IPS-18c (cell line): ENCODE results near the gene B3GNT8.
"Not testable (repeated sequence)": the region's sequence is repeated elsewhere in the genome, so short reads cannot be mapped to it uniquely, and the experiment has no call there.

Experiments used
- H3K4me3 ChIP-seq: 2 replicates; pipeline ENCODE4 v1.7.0; 2013; ENCODE audit warnings: low read depth, mild to moderate bottlenecking, low read length, moderate library complexity; ENCODE audit not compliant: insufficient read depth
- H3K9me3 ChIP-seq: one replicate; pipeline ENCODE4 v1.6.1; 2013; ENCODE audit warnings: mild to moderate bottlenecking, low read length, moderate library complexity; ENCODE audit not compliant: control insufficient read depth, insufficient read depth

Gene B3GNT8

GRCh38 chr19:41424335-41425173 lies 2.6 kb downstream of the B3GNT8 start:
- H3K4me3 ChIP-seq: no peak overlapping the region
- H3K9me3 ChIP-seq: no peaks in the 10 kb centered on the region

- no peaks in the 10 kb centered on the region for H3K9me3 ChIP-seq
- H3K4me3 ChIP-seq: no peak overlapping the region
These were observed 4.2 kb downstream of the B3GNT8 start for GRCh38 chr19:41422955-41423354.

DNA sequence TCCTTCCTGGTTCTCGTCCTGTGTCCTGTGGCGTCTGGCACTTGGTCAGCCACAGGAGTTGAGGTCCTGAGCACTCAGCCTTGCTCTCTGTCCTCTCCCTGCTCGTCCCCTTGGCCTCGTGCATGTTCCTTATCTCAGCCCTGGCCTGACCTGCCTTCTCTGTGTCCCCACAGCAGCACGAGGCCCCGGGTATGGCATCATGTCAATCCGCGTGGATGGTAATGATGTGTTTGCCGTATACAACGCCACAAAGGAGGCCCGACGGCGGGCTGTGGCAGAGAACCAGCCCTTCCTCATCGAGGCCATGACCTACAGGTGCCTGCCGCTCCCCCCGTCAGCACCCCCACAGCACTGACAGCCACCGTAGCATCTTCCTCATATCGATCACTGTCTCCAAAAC lies 4.7 kb downstream of the B3GNT8 start:
- Histone ChIP-seq H3K4me3 (no peak overlapping the region), H3K9me3 (no peaks in the 10 kb centered on the region)

DNA sequence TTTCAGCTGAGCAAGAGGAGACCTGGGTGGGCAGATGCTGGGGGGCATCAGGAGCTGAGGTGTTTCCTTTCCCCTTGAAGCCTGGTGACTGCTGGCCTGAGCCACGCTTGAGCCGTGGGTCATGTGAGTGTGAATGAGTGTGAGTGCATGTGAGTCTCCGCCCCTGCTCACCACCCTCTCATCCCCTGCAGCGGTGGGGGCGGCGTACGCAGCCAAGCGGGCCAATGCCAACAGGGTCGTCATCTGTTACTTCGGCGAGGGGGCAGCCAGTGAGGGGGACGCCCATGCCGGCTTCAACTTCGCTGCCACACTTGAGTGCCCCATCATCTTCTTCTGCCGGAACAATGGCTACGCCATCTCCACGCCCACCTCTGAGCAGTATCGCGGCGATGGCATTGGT lies 5.2 kb downstream of the B3GNT8 start:
- no peaks in the 10 kb centered on the region for H3K9me3 ChIP-seq
- H3K4me3 ChIP-seq: no peak overlapping the region

- Histone ChIP-seq H3K4me3 (no peak overlapping the region), H3K9me3 (no peaks in the 10 kb centered on the region)
These were observed 5.9 kb downstream of the B3GNT8 start for GRCh38 chr19:41421314-41421713.

- no peak overlapping the region for H3K4me3 ChIP-seq
- no peaks in the 10 kb centered on the region for H3K9me3 ChIP-seq
These were observed 6.9 kb downstream of the B3GNT8 start for GRCh38 chr19:41420101-41420880.

GRCh38 chr19:41416194-41416674 lies 10.9 kb downstream of the B3GNT8 start:
- Histone ChIP-seq H3K9me3 (peaks cover 3% of the 10 kb centered on the region), H3K4me3 (no peak overlapping the region)

DNA sequence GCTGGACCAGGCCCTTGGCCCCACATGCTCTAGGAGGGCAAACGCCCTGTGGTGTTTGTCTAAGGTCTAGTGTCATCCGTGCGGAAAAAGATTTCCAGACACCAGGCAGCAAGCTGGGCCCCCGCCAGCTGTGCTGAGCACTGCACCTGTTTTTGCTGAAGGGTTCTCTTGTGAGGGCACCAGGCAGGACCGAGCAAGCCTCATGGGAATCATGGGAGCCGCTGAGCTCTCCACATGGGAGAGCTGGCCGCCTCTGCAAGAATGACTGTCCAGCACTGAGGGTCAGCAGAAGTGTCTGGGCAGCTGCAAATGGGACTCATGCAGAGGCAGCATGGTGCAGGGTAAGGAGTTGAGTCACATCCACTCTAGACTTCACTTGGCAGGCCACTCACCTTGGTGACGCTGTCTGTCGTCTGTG lies 12.0 kb downstream of the B3GNT8 start:
- H3K4me3 ChIP-seq: no peak overlapping the region
- peaks cover 3% of the 10 kb centered on the region for H3K9me3 ChIP-seq

- Histone ChIP-seq H3K9me3 (peaks cover 3% of the 10 kb centered on the region), H3K4me3 (no peak overlapping the region)
These were observed 12.7 kb downstream of the B3GNT8 start for GRCh38 chr19:41414461-41414860.

GRCh38 chr19:41413947-41414346 lies 13.2 kb downstream of the B3GNT8 start:
- H3K9me3 ChIP-seq: peaks cover 3% of the 10 kb centered on the region
- H3K4me3 ChIP-seq: no peak overlapping the region

DNA sequence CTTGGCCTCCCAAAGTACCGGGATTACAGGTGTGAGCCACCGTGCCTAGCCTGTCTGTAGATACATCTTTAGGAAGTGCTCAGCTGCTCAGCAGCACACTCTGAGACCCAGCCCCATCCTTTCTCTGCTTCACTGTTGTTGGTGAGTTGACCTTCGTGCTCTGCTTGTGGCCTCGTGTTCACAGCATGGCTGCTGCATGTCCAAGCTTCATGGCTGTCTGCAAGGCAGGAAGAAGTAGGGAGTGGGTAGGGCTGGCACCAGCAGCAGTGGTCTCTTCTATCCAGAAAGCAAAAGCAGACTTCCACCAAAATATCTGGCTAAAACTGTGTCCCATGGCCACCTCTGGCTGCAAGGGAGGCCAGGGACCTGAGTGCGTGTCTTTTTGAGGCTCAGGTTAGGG lies 14.2 kb downstream of the B3GNT8 start:
- H3K4me3 ChIP-seq: no peak overlapping the region
- H3K9me3 ChIP-seq: peaks cover 3% of the 10 kb centered on the region

GRCh38 chr19:41411968-41412265 lies 15.3 kb downstream of the B3GNT8 start:
- H3K9me3 ChIP-seq: peaks cover 3% of the 10 kb centered on the region
- no peak overlapping the region for H3K4me3 ChIP-seq

GRCh38 chr19:41411100-41411967 lies 15.8 kb downstream of the B3GNT8 start:
- H3K4me3 ChIP-seq: no peak overlapping the region
- H3K9me3 ChIP-seq: peaks cover 3% of the 10 kb centered on the region

- H3K4me3 ChIP-seq: no peak overlapping the region
- H3K9me3 ChIP-seq: peaks cover 3% of the 10 kb centered on the region
These were observed 16.7 kb downstream of the B3GNT8 start for GRCh38 chr19:41410336-41411054.

- Histone ChIP-seq H3K9me3 (peaks cover 3% of the 10 kb centered on the region), H3K4me3 (no peak overlapping the region)
These were observed 17.9 kb downstream of the B3GNT8 start for GRCh38 chr19:41409288-41409687.

DNA sequence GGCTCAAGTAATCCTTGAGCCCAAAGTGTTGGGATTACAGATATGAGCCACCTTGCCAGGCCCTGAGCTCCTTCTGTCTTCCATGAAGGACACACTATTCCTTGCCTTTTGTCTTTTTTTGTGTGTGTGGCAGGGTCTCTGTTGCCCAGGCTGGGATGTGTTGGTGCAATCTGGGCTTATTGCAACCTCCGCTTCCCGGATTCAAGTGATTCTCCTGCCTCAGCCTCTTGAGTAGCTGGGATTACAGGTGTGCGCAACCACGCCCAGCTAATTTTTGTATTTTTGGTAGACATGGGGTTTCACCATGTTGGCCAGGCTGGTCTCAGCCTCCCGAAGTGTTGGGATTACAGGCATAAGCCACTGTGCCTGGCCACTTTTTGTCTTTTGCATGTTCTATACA lies 18.3 kb downstream of the B3GNT8 start:
- not testable (repeated sequence) for H3K4me3 ChIP-seq, H3K9me3 ChIP-seq

DNA sequence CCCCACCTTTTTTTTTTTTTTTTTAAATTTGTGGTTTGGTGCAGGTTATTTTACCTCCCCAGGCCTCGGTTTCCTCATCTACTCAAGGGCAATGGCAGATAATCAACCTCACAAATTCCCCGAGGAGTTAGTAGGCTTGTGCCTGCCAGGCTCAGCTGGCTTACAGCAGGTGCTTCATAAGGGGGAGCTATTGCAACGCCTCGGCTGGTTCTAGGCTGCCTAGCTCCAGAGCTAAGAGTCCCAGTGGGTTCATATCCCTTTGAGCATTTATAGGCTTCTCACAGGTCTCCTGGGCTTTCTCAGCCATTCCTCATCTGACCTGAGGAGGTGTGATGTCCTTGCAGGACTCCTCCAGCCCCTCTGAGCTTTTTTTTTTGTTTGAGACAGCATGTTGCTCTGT lies 18.9 kb downstream of the B3GNT8 start:
- Histone ChIP-seq H3K4me3 (no peak overlapping the region), H3K9me3 (peaks cover 3% of the 10 kb centered on the region)
